ENCODE results near the gene TM4SF18. TPM values are rescaled to one million over a fixed set of nuclear protein-coding genes. Genes with fewer than 3 reads are reported as not detected.

TM4SF18 gene
- polyA plus RNA-seq, 1 donor from 2014 or later = not detected

- no peaks in the 10 kb centered on the region for H3K36me3 ChIP-seq (ENCODE audit: insufficient read depth, low read length)
- TF ChIP-seq TAF1 (IDR thresholded peaks at IDR 0.05; ENCODE audit: low read depth) = no peak
- TF ChIP-seq MXI1 (conservative IDR thresholded peaks at IDR 0.05; ENCODE audit: poor library complexity, severe bottlenecking) = no peak
Measured at GRCh38 chr3:149282836-149283235, 50.6 kb downstream of the TM4SF18 start.

GRCh38 chr3:149282322-149282721 is 51.1 kb downstream of the TM4SF18 start:
- TF ChIP-seq RAD21 (conservative IDR thresholded peaks at IDR 0.05) (no peak), POLR2AphosphoS5 (IDR thresholded peaks at IDR 0.05) (no peak), EZH2 (IDR thresholded peaks at IDR 0.05; ENCODE audit: borderline replicate concordance, insufficient read depth, low read length, poor library complexity, severe bottlenecking) (no peak), TAF1 (IDR thresholded peaks at IDR 0.05; ENCODE audit: low read depth) (no peak)
- H3F3A ChIP-seq (ENCODE audit: insufficient read depth, low read length, poor library complexity, severe bottlenecking) = no peaks in the 10 kb centered on the region
- no peaks in the 10 kb centered on the region for H3K9me2 ChIP-seq (ENCODE audit: insufficient read depth, low read length)
- no peaks in the 10 kb centered on the region for H3K36me3 ChIP-seq (ENCODE audit: insufficient read depth, low read length)
- H3K9ac ChIP-seq (ENCODE audit: low read length) = no peak overlapping the region
- H2AFZ ChIP-seq (ENCODE audit: low read depth, low read length) = no peak overlapping the region
- no peaks in the 10 kb centered on the region for H3K79me2 ChIP-seq (replicated peaks; ENCODE audit: insufficient read depth, low read length)
- H3K9me3 ChIP-seq (ENCODE audit: low read length) = no peaks in the 10 kb centered on the region
- H3K27ac ChIP-seq (ENCODE audit: low read length) = no peak overlapping the region
- no peak overlapping the region for H3K4me2 ChIP-seq (ENCODE audit: low read length)
- H4K20me1 ChIP-seq (ENCODE audit: insufficient read depth) = no peaks in the 10 kb centered on the region
- no peak overlapping the region for H3K4me3 ChIP-seq (ENCODE audit: low read length)
- H3K27me3 ChIP-seq (ENCODE audit: insufficient read depth, low read depth, low read length) = no peaks in the 10 kb centered on the region

More at GRCh38 chr3:149282836-149283235, 50.6 kb downstream of the TM4SF18 start:
- Histone ChIP-seq H3K27me3 (ENCODE audit: insufficient read depth, low read depth, low read length) (no peaks in the 10 kb centered on the region), H3K9me2 (ENCODE audit: insufficient read depth, low read length) (no peaks in the 10 kb centered on the region), H3K4me2 (ENCODE audit: low read length) (no peak overlapping the region), H3K4me3 (ENCODE audit: low read length) (no peak overlapping the region), H3K79me2 (replicated peaks; ENCODE audit: insufficient read depth, low read length) (no peaks in the 10 kb centered on the region), H3F3A (ENCODE audit: insufficient read depth, low read length, poor library complexity, severe bottlenecking) (no peaks in the 10 kb centered on the region), H3K27ac (ENCODE audit: low read length) (no peak overlapping the region), H3K9me3 (ENCODE audit: low read length) (no peaks in the 10 kb centered on the region), H4K20me1 (ENCODE audit: insufficient read depth) (no peaks in the 10 kb centered on the region), H3K9ac (ENCODE audit: low read length) (no peak overlapping the region), H2AFZ (ENCODE audit: low read depth, low read length) (no peak overlapping the region)

GRCh38 chr3:149280671-149281349 is 52.6 kb downstream of the TM4SF18 start:
- Histone ChIP-seq H3K27ac (ENCODE audit: low read length) (no peak overlapping the region), H4K20me1 (ENCODE audit: insufficient read depth) (no peaks in the 10 kb centered on the region), H3K9ac (ENCODE audit: low read length) (no peak overlapping the region), H3K36me3 (ENCODE audit: insufficient read depth, low read length) (no peaks in the 10 kb centered on the region), H3K79me2 (replicated peaks; ENCODE audit: insufficient read depth, low read length) (no peaks in the 10 kb centered on the region), H3K9me3 (ENCODE audit: low read length) (no peaks in the 10 kb centered on the region), H3K4me2 (ENCODE audit: low read length) (no peak overlapping the region), H2AFZ (ENCODE audit: low read depth, low read length) (no peak overlapping the region), H3K4me3 (ENCODE audit: low read length) (no peak overlapping the region), H3K27me3 (ENCODE audit: insufficient read depth, low read depth, low read length) (no peaks in the 10 kb centered on the region), H3F3A (ENCODE audit: insufficient read depth, low read length, poor library complexity, severe bottlenecking) (no peaks in the 10 kb centered on the region), H3K9me2 (ENCODE audit: insufficient read depth, low read length) (no peaks in the 10 kb centered on the region)
- no peak for TF ChIP-seq RAD21 (conservative IDR thresholded peaks at IDR 0.05)
- no peak for TF ChIP-seq CTCF (IDR thresholded peaks at IDR 0.05; ENCODE audit: poor library complexity, severe bottlenecking)
- no peak for TF ChIP-seq REST (IDR thresholded peaks at IDR 0.05; ENCODE audit: borderline replicate concordance)
- TF ChIP-seq SMC3 (conservative IDR thresholded peaks at IDR 0.05; ENCODE audit: poor library complexity) = no peak
- no peak for TF ChIP-seq TAF1 (IDR thresholded peaks at IDR 0.05; ENCODE audit: low read depth)
- no peak for TF ChIP-seq EZH2 (IDR thresholded peaks at IDR 0.05; ENCODE audit: borderline replicate concordance, insufficient read depth, low read length, poor library complexity, severe bottlenecking)
- TF ChIP-seq POLR2AphosphoS5 (IDR thresholded peaks at IDR 0.05) = no peak
- TF ChIP-seq EP300 (conservative IDR thresholded peaks at IDR 0.05; ENCODE audit: poor library complexity, severe bottlenecking) = no peak
- TF ChIP-seq MXI1 (conservative IDR thresholded peaks at IDR 0.05; ENCODE audit: poor library complexity, severe bottlenecking) = no peak
